ENCODE data around the gene TMC2. TPM values are rescaled to one million over a fixed set of nuclear protein-coding genes. Genes with fewer than 3 reads are reported as not detected.

The TMC2 gene
- total RNA-seq, 2 donors from 2014 or later = 0.24 TPM; not detected in 1

DNA sequence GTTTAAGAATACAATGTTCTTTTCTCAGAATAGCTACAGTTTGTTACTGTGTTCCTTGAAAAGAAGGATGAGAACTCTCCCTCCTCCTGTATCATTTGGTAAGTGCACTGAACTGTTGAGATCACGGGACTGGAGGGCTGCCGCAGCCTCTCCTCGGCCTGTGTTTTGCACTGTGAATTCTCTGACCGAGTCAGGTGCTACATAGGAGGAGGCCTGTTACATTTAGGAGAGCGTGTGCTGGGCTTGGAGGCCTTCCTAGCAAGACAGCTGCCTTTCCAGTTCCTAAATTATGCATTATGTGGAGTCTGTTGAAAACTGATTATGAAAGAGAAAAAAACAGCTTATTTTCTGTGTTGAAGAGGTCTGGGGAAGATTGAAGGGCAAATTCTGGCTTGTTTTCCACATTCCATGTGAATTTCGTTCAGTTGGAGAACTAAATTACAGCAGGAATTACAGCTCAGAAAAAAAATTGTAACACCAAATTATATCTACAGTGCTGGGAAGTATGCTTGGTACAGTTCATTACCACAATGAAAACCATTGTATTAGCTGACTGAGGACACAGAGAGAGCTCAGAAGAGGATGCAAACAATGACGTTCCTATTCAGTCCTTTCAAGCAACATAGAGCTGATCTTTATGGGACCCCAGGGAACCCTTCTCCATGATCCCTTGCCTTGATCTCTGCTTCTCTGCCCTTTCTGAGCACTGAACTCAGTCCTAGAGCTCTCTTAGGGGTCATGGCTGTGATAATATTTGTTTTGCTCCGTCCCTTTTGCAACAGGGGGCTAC lies 2.8 kb downstream of the TMC2 start:
- no peak overlapping the region for H3K27ac ChIP-seq (ENCODE audit: low read depth, low read length)
- H3K27me3 Mint-ChIP-seq (ENCODE audit: insufficient read depth) = peaks cover 73% of the 10 kb centered on the region
- H3K27ac Mint-ChIP-seq = no peak overlapping the region
- no peaks in the 10 kb centered on the region for H3K9me3 ChIP-seq (ENCODE audit: control insufficient read depth, low read length)
- no peak for DNase-seq
- H3K4me3 Mint-ChIP-seq = no peak overlapping the region
- peaks cover 18% of the 10 kb centered on the region for H3K27me3 ChIP-seq (ENCODE audit: control insufficient read depth, insufficient read depth, low read length, poor library complexity, severe bottlenecking)
- H3K4me1 ChIP-seq (ENCODE audit: control insufficient read depth, insufficient read depth, low read length) = peaks cover 10% of the 10 kb centered on the region
- WGBS, 2 experiments (ENCODE audit: insufficient coverage in 1 of 2, insufficient read length in 1 of 2) = 84 to 89% methylated on average over 7 to 8 of the region's 8 CpGs
- no peak overlapping the region for H3K9ac ChIP-seq (ENCODE audit: extremely low read depth, low read length, poor library complexity, severe bottlenecking)
- H3K36me3 Mint-ChIP-seq (ENCODE audit: low read depth) = no peaks in the 10 kb centered on the region
- TF ChIP-seq, protein P1, sequence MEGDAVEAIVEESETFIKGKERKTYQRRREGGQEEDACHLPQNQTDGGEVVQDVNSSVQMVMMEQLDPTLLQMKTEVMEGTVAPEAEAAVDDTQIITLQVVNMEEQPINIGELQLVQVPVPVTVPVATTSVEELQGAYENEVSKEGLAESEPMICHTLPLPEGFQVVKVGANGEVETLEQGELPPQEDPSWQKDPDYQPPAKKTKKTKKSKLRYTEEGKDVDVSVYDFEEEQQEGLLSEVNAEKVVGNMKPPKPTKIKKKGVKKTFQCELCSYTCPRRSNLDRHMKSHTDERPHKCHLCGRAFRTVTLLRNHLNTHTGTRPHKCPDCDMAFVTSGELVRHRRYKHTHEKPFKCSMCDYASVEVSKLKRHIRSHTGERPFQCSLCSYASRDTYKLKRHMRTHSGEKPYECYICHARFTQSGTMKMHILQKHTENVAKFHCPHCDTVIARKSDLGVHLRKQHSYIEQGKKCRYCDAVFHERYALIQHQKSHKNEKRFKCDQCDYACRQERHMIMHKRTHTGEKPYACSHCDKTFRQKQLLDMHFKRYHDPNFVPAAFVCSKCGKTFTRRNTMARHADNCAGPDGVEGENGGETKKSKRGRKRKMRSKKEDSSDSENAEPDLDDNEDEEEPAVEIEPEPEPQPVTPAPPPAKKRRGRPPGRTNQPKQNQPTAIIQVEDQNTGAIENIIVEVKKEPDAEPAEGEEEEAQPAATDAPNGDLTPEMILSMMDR (conservative IDR thresholded peaks at IDR 0.05) = no peak
- H3K9me3 Mint-ChIP-seq = no peaks in the 10 kb centered on the region
- H3K4me3 ChIP-seq (ENCODE audit: low read length) = no peak overlapping the region
- H3K36me3 ChIP-seq (ENCODE audit: control insufficient read depth, insufficient read depth, low read length) = no peaks in the 10 kb centered on the region
- peaks cover 15% of the 10 kb centered on the region for H3K4me1 Mint-ChIP-seq

DNA sequence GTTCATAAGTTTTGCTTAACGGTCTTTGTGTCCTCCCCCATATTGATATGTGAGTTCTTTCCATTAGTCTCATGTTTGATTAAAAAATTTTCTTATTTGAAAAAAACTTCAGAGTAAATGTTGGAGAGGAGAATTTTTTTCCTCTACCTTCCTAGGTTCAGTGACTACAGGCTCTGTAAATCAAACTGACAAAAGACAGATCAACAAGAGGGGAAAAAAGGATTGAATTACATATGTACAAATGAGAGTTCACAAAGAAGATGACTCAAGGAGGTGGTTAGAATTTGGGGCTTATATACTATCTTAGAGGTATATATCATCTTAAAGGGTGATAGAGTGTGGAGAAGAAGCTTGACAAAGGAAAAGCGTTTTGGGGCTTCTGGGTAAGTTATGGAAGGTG lies 5.6 kb downstream of the TMC2 start:
- TF ChIP-seq, protein P1 (conservative IDR thresholded peaks at IDR 0.05) = no peak
- Histone ChIP-seq H3K27me3 (ENCODE audit: control insufficient read depth, insufficient read depth, low read length, poor library complexity, severe bottlenecking) (peaks cover 42% of the 10 kb centered on the region), H3K27ac (ENCODE audit: low read depth, low read length) (no peak overlapping the region), H3K9ac (ENCODE audit: extremely low read depth, low read length, poor library complexity, severe bottlenecking) (no peak overlapping the region), H3K36me3 (ENCODE audit: control insufficient read depth, insufficient read depth, low read length) (no peaks in the 10 kb centered on the region), H3K4me1 (ENCODE audit: control insufficient read depth, insufficient read depth, low read length) (peaks cover 2% of the 10 kb centered on the region), H3K9me3 (ENCODE audit: control insufficient read depth, low read length) (no peaks in the 10 kb centered on the region), H3K4me3 (ENCODE audit: low read length) (no peak overlapping the region)
- Mint-ChIP-seq H3K36me3 (ENCODE audit: low read depth) (no peaks in the 10 kb centered on the region), H3K27ac (no peak overlapping the region), H3K27me3 (ENCODE audit: insufficient read depth) (peaks cover 81% of the 10 kb centered on the region), H3K9me3 (no peaks in the 10 kb centered on the region), H3K4me3 (no peak overlapping the region), H3K4me1 (peaks cover 5% of the 10 kb centered on the region)
- DNase-seq = no peak
- 90 to 100% methylated on average over 1 to 2 of the region's 2 CpGs for WGBS, 2 experiments (ENCODE audit: insufficient coverage in 1 of 2, insufficient read length in 1 of 2)

DNA sequence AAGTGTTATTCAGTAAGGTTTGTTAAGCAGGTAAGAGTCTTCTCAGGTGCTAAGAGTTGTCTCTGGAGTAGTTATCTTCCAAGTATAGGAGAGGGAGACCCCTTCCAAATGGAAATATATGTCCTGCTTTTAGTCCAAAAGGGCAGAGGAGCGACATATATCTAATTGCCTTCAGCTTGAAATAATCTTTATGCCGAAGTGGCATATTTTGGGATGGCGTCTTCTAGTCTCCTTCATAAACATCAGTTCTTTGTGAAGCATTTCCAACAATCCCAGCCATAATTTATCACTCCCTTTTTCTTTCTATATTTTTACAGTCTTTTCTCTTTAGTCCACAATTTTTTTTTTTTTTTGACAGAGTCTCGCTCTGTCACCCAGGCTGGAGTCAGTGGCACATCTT lies 6.0 kb downstream of the TMC2 start:
- no peaks in the 10 kb centered on the region for H3K9me3 ChIP-seq (ENCODE audit: control insufficient read depth, low read length)
- peaks cover 2% of the 10 kb centered on the region for H3K4me1 ChIP-seq (ENCODE audit: control insufficient read depth, insufficient read depth, low read length)
- no peak overlapping the region for H3K9ac ChIP-seq (ENCODE audit: extremely low read depth, low read length, poor library complexity, severe bottlenecking)
- peaks cover 43% of the 10 kb centered on the region for H3K27me3 ChIP-seq (ENCODE audit: control insufficient read depth, insufficient read depth, low read length, poor library complexity, severe bottlenecking)
- no peak overlapping the region for H3K4me3 ChIP-seq (ENCODE audit: low read length)
- no peaks in the 10 kb centered on the region for H3K36me3 Mint-ChIP-seq (ENCODE audit: low read depth)
- peaks cover 5% of the 10 kb centered on the region for H3K4me1 Mint-ChIP-seq
- WGBS, 2 experiments (ENCODE audit: insufficient coverage in 1 of 2, insufficient read length in 1 of 2) = 90 to 100% methylated on average over 3 to 4 of the region's 4 CpGs
- no peak overlapping the region for H3K4me3 Mint-ChIP-seq
- H3K27ac Mint-ChIP-seq = no peak overlapping the region
- DNase-seq = no peak
- no peaks in the 10 kb centered on the region for H3K9me3 Mint-ChIP-seq
- no peaks in the 10 kb centered on the region for H3K36me3 ChIP-seq (ENCODE audit: control insufficient read depth, insufficient read depth, low read length)
- TF ChIP-seq, protein P1 (conservative IDR thresholded peaks at IDR 0.05) = no peak
- peaks cover 81% of the 10 kb centered on the region for H3K27me3 Mint-ChIP-seq (ENCODE audit: insufficient read depth)
- H3K27ac ChIP-seq (ENCODE audit: low read depth, low read length) = no peak overlapping the region
